Right lobe of liver (tissue), 6 donors: Measurements from ENCODE around the gene UQCRC1. TPM values are rescaled to one million over a fixed set of nuclear protein-coding genes. Genes with fewer than 3 reads are reported as not detected.

Source experiments
- ATAC-seq, 4 donors: fragments of 200-7000 bp; cut with Tn5 transposase; one replicate each; pipeline ENCODE4 v1.9.1; 2020; ENCODE audit warnings: mild to moderate bottlenecking in 4 of 4, moderate library complexity in 4 of 4
- DNase-seq, 3 donors: peaks; one replicate each; pipeline ENCODE4 v3.0.0-alpha.2; 2020
- H3K27ac ChIP-seq, 3 donors: fragments of 200-600 bp; one replicate each; pipeline ENCODE4 v1.8.0; 2022
- H3K27me3 ChIP-seq, 2 donors: fragments of 200-600 bp; one replicate each; pipeline ENCODE4 v1.8.0; 2022
- H3K36me3 ChIP-seq, 4 donors: fragments of 200-600 bp; sonication (generic) in 1 of 4; one replicate each; pipeline versions ENCODE4 v1.5.1 to v1.8.0; 2017 to 2022; ENCODE audit warnings: control low read depth in 1 of 4
- H3K4me1 ChIP-seq, 4 donors: fragments of 200-600 bp; sonication (generic) in 1 of 4; one replicate each; pipeline versions ENCODE4 v1.5.1 to v1.8.0; 2017 to 2022; ENCODE audit warnings: control low read depth in 1 of 4
- H3K4me3 ChIP-seq, 3 donors: fragments of 200-600 bp; one replicate each; pipeline ENCODE4 v1.8.0; 2022
- H3K9me3 ChIP-seq, 4 donors: fragments of 200-600 bp; sonication (generic) in 1 of 4; one replicate each; pipeline versions ENCODE4 v1.5.1 to v1.8.0; 2017 to 2022; ENCODE audit warnings: control low read depth in 1 of 4
- CTCF ChIP-seq, 4 donors: fragments of 200-600 bp in 3 of 4; fragments of 450-650 bp in 1 of 4; IDR thresholded peaks; one replicate each; pipeline versions ENCODE4 v1.5.1 to v1.8.0; 2016 to 2022; ENCODE audit warnings: antibody characterized with exemption in 4 of 4, mild to moderate bottlenecking in 2 of 4
- POLR2A ChIP-seq: fragments of 450-650 bp; IDR thresholded peaks from one replicate; pipeline ENCODE4 v1.6.1; 2017; ENCODE audit warnings: antibody characterized with exemption, mild to moderate bottlenecking
- WGBS: methylation state at CpG from one replicate; pipeline ENCODE4 v1.1.6; 2018; ENCODE audit warnings: low coverage, low lambda C conversion rate; ENCODE audit not compliant: insufficient coverage; ENCODE audit errors: missing lambda C conversion rate; 5-methylcytosine and 5-hydroxymethylcytosine counted together
- intact Hi-C, 2 donors: fragments of 100-400 bp; cut with DNase I; formaldehyde crosslinking; loops; one replicate each; pipeline versions ENCODE4 v1.11.2 to v1.14.1; 2022
- total RNA-seq, 6 experiments: library from RNA; depleted of rRNA in 2 of 6; stranded (reverse); fragments of >200 nt in 2 of 6; fragmentation: NEBNext Ultra II Directional in 3 of 6; extraction: Animal tissue kit (Norgen Biotek cat#: 25700) in 3 of 6; gene quantifications; one replicate each; pipeline versions ENCODE4 v1.1.0 to v1.2.4, GENCODE V29; 2016 to 2023
- donor health status: DM: no; HTN: yes; CAD: no.
- donor health status: DM: no; HTN: no; CAD: no.
- donor health status: DM: no; HTN: no; CAD: no.
- donor health status: DM: no; HTN: yes; CAD: no.
- donor health status: DM: no; HTN: yes; CAD: no.

The UQCRC1 gene
- total RNA-seq, 6 experiments from 2014 or later = 176 to 329 (median 213) TPM

DNA sequence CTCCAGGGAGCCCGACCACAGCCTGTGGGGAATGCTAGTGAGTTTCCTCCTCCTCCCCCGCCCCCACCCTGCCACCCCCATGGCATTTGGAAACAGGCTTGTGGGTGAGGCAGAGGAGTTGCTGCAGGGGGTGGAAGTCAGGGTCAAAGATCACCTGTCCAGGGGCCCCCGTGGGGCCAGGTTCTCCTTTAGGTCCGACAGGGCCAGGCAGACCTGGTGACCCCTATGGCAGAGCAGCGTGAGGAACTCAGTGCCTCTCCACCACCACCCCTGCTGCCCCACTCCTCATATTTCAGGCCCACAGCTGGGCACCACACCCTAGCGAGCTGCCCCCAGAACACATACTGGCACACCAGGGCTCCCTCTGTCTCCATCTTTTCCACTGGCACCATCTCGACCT lies 36.9 kb downstream of the UQCRC1 start:
- WGBS = no CpG with 5 or more reads among the region's 7 CpGs
- Histone ChIP-seq H3K9me3 (no peaks in the 10 kb centered on the region), H3K27me3 (no peaks in the 10 kb centered on the region), H3K4me3 (no peak overlapping the region), H3K4me1 (no peaks in the 10 kb centered on the region), H3K27ac (no peak overlapping the region), H3K36me3 (no peaks in the 10 kb centered on the region)
- no peak for TF ChIP-seq POLR2A
- no peak for TF ChIP-seq CTCF (IDR thresholded peaks at IDR 0.05)
- intact Hi-C loops = no loop called here
- ATAC-seq (no peak), DNase-seq (no peak)

- DNase-seq (no peak), ATAC-seq (no peak)
- Histone ChIP-seq H3K36me3 (no peaks in the 10 kb centered on the region), H3K9me3 (no peaks in the 10 kb centered on the region), H3K27me3 (no peaks in the 10 kb centered on the region), H3K27ac (no peak overlapping the region), H3K4me1 (no peaks in the 10 kb centered on the region), H3K4me3 (no peak overlapping the region)
- WGBS = 33% methylated on average over 2 of the region's 12 CpGs
- TF ChIP-seq POLR2A = no peak
- no peak for TF ChIP-seq CTCF (IDR thresholded peaks at IDR 0.05)
- intact Hi-C loops = no loop called here
These were observed 37.5 kb downstream of the UQCRC1 start for GRCh38 chr3:48571938-48572337.

DNA sequence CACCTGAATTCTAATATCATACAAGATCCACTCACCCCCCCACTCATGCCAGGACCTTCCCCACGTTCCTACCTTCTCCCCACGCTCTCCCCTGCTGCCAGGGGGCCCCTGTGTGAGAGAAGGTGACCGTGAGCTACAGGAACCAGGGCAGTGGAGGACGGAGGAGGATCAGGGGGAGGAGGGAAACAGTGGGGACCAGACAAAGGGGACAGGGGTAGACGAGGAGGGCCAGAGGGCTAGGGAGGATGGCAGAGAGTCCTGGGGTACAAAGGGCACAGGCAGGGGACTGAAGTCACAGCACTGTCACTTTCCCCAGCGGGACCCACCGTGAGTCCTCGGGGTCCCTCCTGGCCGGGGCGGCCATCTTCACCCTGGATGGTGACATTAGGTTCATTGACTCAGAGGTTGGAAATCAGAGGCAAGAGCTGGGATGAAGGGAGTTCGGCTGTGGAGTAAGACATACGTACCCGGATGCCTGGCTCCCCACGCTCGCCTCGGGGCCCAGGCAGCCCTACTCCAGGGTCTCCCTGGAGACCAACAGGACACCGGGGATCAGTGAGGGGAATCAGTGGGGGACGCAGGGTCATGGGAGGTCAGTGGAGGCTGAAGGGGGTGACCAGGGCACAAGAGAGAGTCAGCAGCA lies 39.5 kb downstream of the UQCRC1 start:
- H3K36me3 ChIP-seq = no peaks in the 10 kb centered on the region
- 85% methylated on average over 5 of the region's 18 CpGs for WGBS
- H3K27me3 ChIP-seq = no peaks in the 10 kb centered on the region
- H3K27ac ChIP-seq = no peak overlapping the region
- TF ChIP-seq CTCF (IDR thresholded peaks at IDR 0.05) = no peak
- TF ChIP-seq POLR2A = no peak
- no peaks in the 10 kb centered on the region for H3K4me1 ChIP-seq
- no peak for ATAC-seq
- no peak overlapping the region for H3K4me3 ChIP-seq
- DNase-seq = no peak
- H3K9me3 ChIP-seq = no peaks in the 10 kb centered on the region
- intact Hi-C loops = no loop called here

DNA sequence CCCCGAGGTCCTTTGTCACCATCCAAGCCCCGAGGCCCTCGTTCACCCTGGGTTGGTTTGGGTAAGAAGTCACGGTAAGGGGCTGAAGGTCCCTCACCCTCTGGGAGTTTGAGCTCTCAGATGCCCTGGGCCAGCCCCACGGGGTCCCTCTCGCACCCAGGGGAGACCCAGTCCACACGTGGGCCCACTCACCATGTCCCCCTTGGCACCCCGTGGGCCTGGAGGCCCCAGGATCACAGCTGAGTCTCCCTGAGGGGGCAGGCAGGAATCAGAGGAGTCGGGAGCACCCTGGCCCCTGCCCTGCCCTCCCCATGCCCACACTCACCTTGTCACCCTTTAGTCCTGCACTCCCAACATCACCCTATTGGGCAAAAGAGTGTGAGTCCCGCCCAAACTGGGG lies 40.0 kb downstream of the UQCRC1 start:
- no peaks in the 10 kb centered on the region for H3K36me3 ChIP-seq

More for the DNA sequence above, 40.0 kb downstream of the UQCRC1 start:
- H3K27ac ChIP-seq = no peak overlapping the region
- no peaks in the 10 kb centered on the region for H3K27me3 ChIP-seq
- WGBS = 73% methylated on average over 3 of the region's 10 CpGs
- intact Hi-C loops = no loop called here
- ATAC-seq (no peak), DNase-seq (no peak)
- no peaks in the 10 kb centered on the region for H3K4me1 ChIP-seq
- TF ChIP-seq POLR2A (no peak), CTCF (IDR thresholded peaks at IDR 0.05) (no peak)
- H3K9me3 ChIP-seq = no peaks in the 10 kb centered on the region
- no peak overlapping the region for H3K4me3 ChIP-seq
